HepG2 (cell line): ENCODE measurements around the gene HOXB4.

Experiments used
- DNMT1 ChIP-seq: sonication (generic); formaldehyde crosslinking; IDR thresholded peaks from 2 replicates; pipeline ENCODE4 v1.5.1; 2020; ENCODE audit warnings: mild to moderate bottlenecking, missing genetic modification reagents
- ETV6 ChIP-seq: sonication (generic); formaldehyde crosslinking; conservative IDR thresholded peaks from 2 replicates; pipeline ENCODE4 v1.4.0; 2020; ENCODE audit warnings: missing genetic modification reagents
- FOXM1 ChIP-seq: sonication (generic); formaldehyde crosslinking; IDR thresholded peaks from 2 replicates; pipeline ENCODE4 v1.5.0; 2020; ENCODE audit warnings: missing genetic modification reagents
- POLR2A ChIP-seq, 2 experiments: IDR thresholded peaks; 2 replicates each; pipeline ENCODE4 v1.6.1; 2011; ENCODE audit warnings: low read depth in 2 of 2, low read length in 2 of 2, mild to moderate bottlenecking in 1 of 2, moderate library complexity in 1 of 2; ENCODE audit not compliant: insufficient read depth in 1 of 2
- SP1 ChIP-seq, 2 experiments: fragments of 450-650 bp in 1 of 2; sonication (generic) in 1 of 2; formaldehyde crosslinking in 1 of 2; IDR thresholded peaks; 2 replicates each; pipeline versions ENCODE4 v1.4.0 to v1.6.1; 2016 to 2020; ENCODE audit warnings: missing genetic modification reagents in 1 of 2
- TAF1 ChIP-seq: sonication (generic); formaldehyde crosslinking; IDR thresholded peaks from 2 replicates; pipeline ENCODE4 v1.4.0; 2020; ENCODE audit warnings: missing genetic modification reagents
- ZNF274 ChIP-seq: sonication (generic); formaldehyde crosslinking; IDR thresholded peaks from 2 replicates; pipeline ENCODE4 v1.5.1; 2020; ENCODE audit warnings: mild to moderate bottlenecking, missing genetic modification reagents
- ZNF678 ChIP-seq: sonication (generic); formaldehyde crosslinking; IDR thresholded peaks from 2 replicates; pipeline ENCODE4 v1.4.0; 2020; ENCODE audit warnings: mild to moderate bottlenecking, missing genetic modification reagents
- ZNF766 ChIP-seq: sonication (generic); formaldehyde crosslinking; IDR thresholded peaks from 2 replicates; pipeline ENCODE4 v1.5.0; 2020; ENCODE audit warnings: missing genetic modification reagents, borderline replicate concordance
- TF ChIP-seq, protein P1 (sequence below): IDR thresholded peaks from 2 replicates; pipeline ENCODE4 v1.6.1; 2016; ENCODE audit warnings: control low read depth
- TF ChIP-seq, protein P2 (sequence below): sonication (generic); formaldehyde crosslinking; IDR thresholded peaks from 2 replicates; pipeline ENCODE4 v1.8.0; 2022; ENCODE audit warnings: missing genetic modification reagents, mild to moderate bottlenecking, borderline replicate concordance
- TF ChIP-seq, protein P3 (sequence below): sonication (generic); formaldehyde crosslinking; IDR thresholded peaks from 2 replicates; pipeline ENCODE4 v1.5.0; 2020; ENCODE audit warnings: mild to moderate bottlenecking, missing genetic modification reagents, moderate library complexity
- TF ChIP-seq, protein P4 (sequence below): sonication (generic); formaldehyde crosslinking; IDR thresholded peaks from 2 replicates; pipeline ENCODE4 v1.5.0; 2020; ENCODE audit warnings: missing genetic modification reagents, mild to moderate bottlenecking, borderline replicate concordance
- TF ChIP-seq, protein P5 (sequence below): sonication (generic); formaldehyde crosslinking; IDR thresholded peaks from 2 replicates; pipeline ENCODE4 v1.5.0; 2020; ENCODE audit warnings: missing genetic modification reagents

DNA sequence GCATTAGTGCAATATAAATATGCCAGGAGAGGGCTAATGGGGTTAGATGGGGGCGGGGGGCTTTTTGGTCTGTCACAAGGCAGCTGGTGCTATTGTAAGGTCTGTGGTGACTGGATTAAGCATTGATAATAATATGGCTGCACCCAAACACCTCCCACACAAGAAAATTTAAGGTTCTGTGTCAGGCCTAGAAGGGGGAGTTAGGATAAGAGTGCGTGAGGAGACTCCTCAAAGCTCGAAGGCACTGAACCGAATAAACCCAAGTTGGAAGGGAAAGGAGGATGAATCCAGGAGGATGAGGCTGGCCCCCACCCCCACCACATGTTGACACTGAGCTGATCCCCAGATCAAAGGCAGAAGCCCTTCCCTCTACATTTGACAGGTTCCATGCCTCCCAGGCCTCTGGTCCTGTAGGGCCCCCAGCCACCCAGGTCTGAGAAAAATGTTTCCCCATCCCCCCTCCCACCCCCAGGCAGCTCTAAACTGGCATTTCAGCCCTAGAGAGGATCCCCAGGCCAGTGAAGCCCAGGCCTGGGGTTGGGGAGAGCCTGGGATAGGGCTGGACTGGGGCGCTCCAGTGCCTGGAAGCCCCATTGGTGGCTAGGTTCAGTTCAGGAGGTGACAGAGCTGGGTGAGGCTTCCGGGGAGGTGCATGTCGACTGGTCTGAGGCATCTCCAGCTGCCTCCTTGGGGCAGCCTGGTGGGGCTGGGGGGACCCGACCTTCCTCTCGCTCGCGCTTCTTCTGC is 49.0 kb downstream of the HOXB4 start:
- TF ChIP-seq, protein P1, sequence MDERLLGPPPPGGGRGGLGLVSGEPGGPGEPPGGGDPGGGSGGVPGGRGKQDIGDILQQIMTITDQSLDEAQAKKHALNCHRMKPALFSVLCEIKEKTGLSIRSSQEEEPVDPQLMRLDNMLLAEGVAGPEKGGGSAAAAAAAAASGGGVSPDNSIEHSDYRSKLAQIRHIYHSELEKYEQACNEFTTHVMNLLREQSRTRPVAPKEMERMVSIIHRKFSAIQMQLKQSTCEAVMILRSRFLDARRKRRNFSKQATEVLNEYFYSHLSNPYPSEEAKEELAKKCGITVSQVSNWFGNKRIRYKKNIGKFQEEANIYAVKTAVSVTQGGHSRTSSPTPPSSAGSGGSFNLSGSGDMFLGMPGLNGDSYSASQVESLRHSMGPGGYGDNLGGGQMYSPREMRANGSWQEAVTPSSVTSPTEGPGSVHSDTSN (CRISPR knock-in tag) = no peak
- TF ChIP-seq ZNF678 = no peak
- TF ChIP-seq, protein P2, sequence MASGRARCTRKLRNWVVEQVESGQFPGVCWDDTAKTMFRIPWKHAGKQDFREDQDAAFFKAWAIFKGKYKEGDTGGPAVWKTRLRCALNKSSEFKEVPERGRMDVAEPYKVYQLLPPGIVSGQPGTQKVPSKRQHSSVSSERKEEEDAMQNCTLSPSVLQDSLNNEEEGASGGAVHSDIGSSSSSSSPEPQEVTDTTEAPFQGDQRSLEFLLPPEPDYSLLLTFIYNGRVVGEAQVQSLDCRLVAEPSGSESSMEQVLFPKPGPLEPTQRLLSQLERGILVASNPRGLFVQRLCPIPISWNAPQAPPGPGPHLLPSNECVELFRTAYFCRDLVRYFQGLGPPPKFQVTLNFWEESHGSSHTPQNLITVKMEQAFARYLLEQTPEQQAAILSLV = no peak
- TF ChIP-seq POLR2A (IDR thresholded peaks at IDR 0.05; ENCODE audit: insufficient read depth in 1 of 2, low read depth in 2 of 2, low read length in 2 of 2) = no peak
- TF ChIP-seq, protein P3, sequence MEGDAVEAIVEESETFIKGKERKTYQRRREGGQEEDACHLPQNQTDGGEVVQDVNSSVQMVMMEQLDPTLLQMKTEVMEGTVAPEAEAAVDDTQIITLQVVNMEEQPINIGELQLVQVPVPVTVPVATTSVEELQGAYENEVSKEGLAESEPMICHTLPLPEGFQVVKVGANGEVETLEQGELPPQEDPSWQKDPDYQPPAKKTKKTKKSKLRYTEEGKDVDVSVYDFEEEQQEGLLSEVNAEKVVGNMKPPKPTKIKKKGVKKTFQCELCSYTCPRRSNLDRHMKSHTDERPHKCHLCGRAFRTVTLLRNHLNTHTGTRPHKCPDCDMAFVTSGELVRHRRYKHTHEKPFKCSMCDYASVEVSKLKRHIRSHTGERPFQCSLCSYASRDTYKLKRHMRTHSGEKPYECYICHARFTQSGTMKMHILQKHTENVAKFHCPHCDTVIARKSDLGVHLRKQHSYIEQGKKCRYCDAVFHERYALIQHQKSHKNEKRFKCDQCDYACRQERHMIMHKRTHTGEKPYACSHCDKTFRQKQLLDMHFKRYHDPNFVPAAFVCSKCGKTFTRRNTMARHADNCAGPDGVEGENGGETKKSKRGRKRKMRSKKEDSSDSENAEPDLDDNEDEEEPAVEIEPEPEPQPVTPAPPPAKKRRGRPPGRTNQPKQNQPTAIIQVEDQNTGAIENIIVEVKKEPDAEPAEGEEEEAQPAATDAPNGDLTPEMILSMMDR (CRISPR knock-in tag) = no peak
- TF ChIP-seq, protein P4, sequence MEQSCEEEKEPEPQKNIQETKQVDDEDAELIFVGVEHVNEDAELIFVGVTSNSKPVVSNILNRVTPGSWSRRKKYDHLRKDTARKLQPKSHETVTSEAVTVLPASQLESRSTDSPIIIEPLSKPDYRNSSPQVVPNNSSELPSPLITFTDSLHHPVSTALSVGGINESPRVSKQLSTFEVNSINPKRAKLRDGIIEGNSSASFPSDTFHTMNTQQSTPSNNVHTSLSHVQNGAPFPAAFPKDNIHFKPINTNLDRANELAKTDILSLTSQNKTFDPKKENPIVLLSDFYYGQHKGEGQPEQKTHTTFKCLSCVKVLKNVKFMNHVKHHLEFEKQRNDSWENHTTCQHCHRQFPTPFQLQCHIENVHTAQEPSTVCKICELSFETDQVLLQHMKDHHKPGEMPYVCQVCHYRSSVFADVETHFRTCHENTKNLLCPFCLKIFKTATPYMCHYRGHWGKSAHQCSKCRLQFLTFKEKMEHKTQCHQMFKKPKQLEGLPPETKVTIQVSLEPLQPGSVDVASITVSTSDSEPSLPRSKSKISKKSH (CRISPR knock-in tag) = no peak
- no peak for TF ChIP-seq ZNF274 (CRISPR knock-in tag)
- no peak for TF ChIP-seq ETV6 (CRISPR knock-in tag)
- TF ChIP-seq FOXM1 (CRISPR knock-in tag) = no peak
- no peak for TF ChIP-seq ZNF766 (CRISPR knock-in tag)
- TF ChIP-seq SP1 (IDR thresholded peaks at IDR 0.05) = no peak
- no peak for TF ChIP-seq SP1 (CRISPR knock-in tag; IDR thresholded peaks at IDR 0.05)
- TF ChIP-seq DNMT1 = no peak
- TF ChIP-seq, protein P5, sequence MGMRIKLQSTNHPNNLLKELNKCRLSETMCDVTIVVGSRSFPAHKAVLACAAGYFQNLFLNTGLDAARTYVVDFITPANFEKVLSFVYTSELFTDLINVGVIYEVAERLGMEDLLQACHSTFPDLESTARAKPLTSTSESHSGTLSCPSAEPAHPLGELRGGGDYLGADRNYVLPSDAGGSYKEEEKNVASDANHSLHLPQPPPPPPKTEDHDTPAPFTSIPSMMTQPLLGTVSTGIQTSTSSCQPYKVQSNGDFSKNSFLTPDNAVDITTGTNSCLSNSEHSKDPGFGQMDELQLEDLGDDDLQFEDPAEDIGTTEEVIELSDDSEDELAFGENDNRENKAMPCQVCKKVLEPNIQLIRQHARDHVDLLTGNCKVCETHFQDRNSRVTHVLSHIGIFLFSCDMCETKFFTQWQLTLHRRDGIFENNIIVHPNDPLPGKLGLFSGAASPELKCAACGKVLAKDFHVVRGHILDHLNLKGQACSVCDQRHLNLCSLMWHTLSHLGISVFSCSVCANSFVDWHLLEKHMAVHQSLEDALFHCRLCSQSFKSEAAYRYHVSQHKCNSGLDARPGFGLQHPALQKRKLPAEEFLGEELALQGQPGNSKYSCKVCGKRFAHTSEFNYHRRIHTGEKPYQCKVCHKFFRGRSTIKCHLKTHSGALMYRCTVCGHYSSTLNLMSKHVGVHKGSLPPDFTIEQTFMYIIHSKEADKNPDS (CRISPR knock-in tag) = no peak
- no peak for TF ChIP-seq TAF1 (CRISPR knock-in tag)
